SU-DHL-6 (cell line): ENCODE results near the gene SOBP.

Experiments used
- CTCF ChIP-seq: fragments of 200-600 bp; sonication (generic); IDR thresholded peaks from one replicate; pipeline ENCODE4 v1.5.1; 2017; ENCODE audit warnings: antibody characterized with exemption, mild to moderate bottlenecking, low read length, moderate library complexity; ENCODE audit not compliant: insufficient read depth, poor library complexity, severe bottlenecking
- EZH2phosphoT487 ChIP-seq: fragments of 200-600 bp; sonication (generic), shearing (Covaris generic); conservative IDR thresholded peaks from 2 replicates; pipeline ENCODE4 v1.6.1; 2018; ENCODE audit warnings: mild to moderate bottlenecking, antibody characterized with exemption, low read length, moderate library complexity, mixed read lengths

- TF ChIP-seq CTCF = no peak
- no peak for TF ChIP-seq EZH2phosphoT487
Measured at GRCh38 chr6:107709341-107709740, 219.4 kb downstream of the SOBP start.
